H9 (cell line): ENCODE measurements around the gene ANXA9. TPM values are rescaled to one million over a fixed set of nuclear protein-coding genes. Genes with fewer than 3 reads are reported as not detected.
A peak's percentile ranks its signal among the peaks of the same experiment; 100 is the strongest.

ENCODE experiments used
- DNase-seq: peaks from one replicate; pipeline ENCODE4 v3.0.0-alpha.2; 2017
- H2AFZ ChIP-seq: one replicate; pipeline ENCODE4 v1.6.1; 2013; ENCODE audit warnings: mild to moderate bottlenecking, low read length, control low read depth, moderate library complexity
- H2AK5ac ChIP-seq: 2 replicates; pipeline ENCODE4 v1.6.1; 2013; ENCODE audit warnings: low read length, control low read depth, mixed read lengths; ENCODE audit not compliant: insufficient read length
- H2BK120ac ChIP-seq: one replicate; pipeline ENCODE4 v1.6.1; 2013; ENCODE audit warnings: low read depth, mild to moderate bottlenecking, low read length, control low read depth, inconsistent platforms; ENCODE audit not compliant: poor library complexity, severe bottlenecking
- H2BK12ac ChIP-seq: 2 replicates; pipeline ENCODE4 v1.6.1; 2013; ENCODE audit warnings: low read length, control low read depth, mixed read lengths, low read depth; ENCODE audit not compliant: insufficient read length
- H2BK15ac ChIP-seq: 2 replicates; pipeline ENCODE4 v1.6.1; 2013; ENCODE audit warnings: low read depth, low read length, control low read depth
- H2BK20ac ChIP-seq: one replicate; pipeline ENCODE4 v1.6.1; 2013; ENCODE audit warnings: low read depth, mild to moderate bottlenecking, low read length, control low read depth, inconsistent platforms; ENCODE audit not compliant: poor library complexity, severe bottlenecking
- H2BK5ac ChIP-seq: 2 replicates; pipeline ENCODE4 v1.6.1; 2013; ENCODE audit warnings: low read length, control low read depth, mixed read lengths; ENCODE audit not compliant: insufficient read length
- H3K14ac ChIP-seq: 2 replicates; pipeline ENCODE4 v1.6.1; 2013; ENCODE audit warnings: low read length, control low read depth; ENCODE audit not compliant: insufficient read depth
- H3K18ac ChIP-seq: 2 replicates; pipeline ENCODE4 v1.6.1; 2013; ENCODE audit warnings: low read depth, mild to moderate bottlenecking, mixed read lengths, low read length, control low read depth; ENCODE audit not compliant: insufficient read length
- H3K23ac ChIP-seq: 2 replicates; pipeline ENCODE4 v1.6.1; 2013; ENCODE audit warnings: low read length, control low read depth, mixed read lengths, low read depth; ENCODE audit not compliant: insufficient read length
- H3K23me2 ChIP-seq: 2 replicates; pipeline ENCODE4 v1.6.1; 2013; ENCODE audit warnings: low read depth, mild to moderate bottlenecking, mixed read lengths, low read length, control low read depth; ENCODE audit not compliant: insufficient read length, poor library complexity, severe bottlenecking
- H3K27ac ChIP-seq: 2 replicates; pipeline ENCODE4 v1.5.1; 2013; ENCODE audit warnings: low read length, control low read depth, mixed read lengths, low read depth; ENCODE audit not compliant: insufficient read length
- H3K27me3 ChIP-seq: 2 replicates; pipeline ENCODE4 v1.6.1; 2013; ENCODE audit warnings: low read length, control low read depth, inconsistent platforms; ENCODE audit not compliant: insufficient read depth
- H3K4ac ChIP-seq: 2 replicates; pipeline ENCODE4 v1.6.1; 2013; ENCODE audit warnings: low read depth, mild to moderate bottlenecking, control low read depth, inconsistent platforms, low read length, moderate library complexity
- H3K4me1 ChIP-seq: 2 replicates; pipeline ENCODE4 v1.6.1; 2013; ENCODE audit warnings: low read length, control low read depth, inconsistent platforms; ENCODE audit not compliant: insufficient read depth
- H3K4me2 ChIP-seq: 2 replicates; pipeline ENCODE4 v1.6.1; 2013; ENCODE audit warnings: low read length, control low read depth, mixed read lengths; ENCODE audit not compliant: insufficient read length, insufficient read depth
- H3K56ac ChIP-seq: 2 replicates; pipeline ENCODE4 v1.6.1; 2013; ENCODE audit warnings: low read depth, mild to moderate bottlenecking, mixed read lengths, low read length, control low read depth; ENCODE audit not compliant: insufficient read length
- H3K79me1 ChIP-seq: 2 replicates; pipeline ENCODE4 v1.6.1; 2013; ENCODE audit warnings: low read depth, mild to moderate bottlenecking, moderate library complexity, low read length, control low read depth, inconsistent platforms; ENCODE audit not compliant: insufficient read depth, poor library complexity, severe bottlenecking
- H3K79me2 ChIP-seq: 2 replicates; pipeline ENCODE4 v1.6.1; 2013; ENCODE audit warnings: low read length, control low read depth, inconsistent platforms; ENCODE audit not compliant: insufficient read depth
- H3K9ac ChIP-seq: 2 replicates; pipeline ENCODE4 v1.6.1; 2013; ENCODE audit warnings: low read length, control low read depth, mixed read lengths; ENCODE audit not compliant: insufficient read length; ENCODE audit errors: extremely low read depth
- H3K9me3 ChIP-seq: one replicate; pipeline ENCODE4 v1.6.1; 2013; ENCODE audit warnings: low read depth, low read length, inconsistent platforms; ENCODE audit not compliant: control insufficient read depth
- H3T11ph ChIP-seq: one replicate; pipeline ENCODE4 v1.6.1; 2013; ENCODE audit warnings: mild to moderate bottlenecking, low read length, control low read depth, inconsistent platforms
- H4K20me1 ChIP-seq: one replicate; pipeline ENCODE4 v1.6.1; 2013; ENCODE audit not compliant: control insufficient read depth, insufficient read length, insufficient read depth
- H4K5ac ChIP-seq: 2 replicates; pipeline ENCODE4 v1.6.1; 2013; ENCODE audit warnings: low read depth, mild to moderate bottlenecking, mixed read lengths, low read length, control low read depth; ENCODE audit not compliant: insufficient read length
- H4K8ac ChIP-seq: replicated peaks from 2 replicates; pipeline ENCODE4 v1.6.1; 2013; ENCODE audit warnings: low read length, control low read depth, mixed read lengths, low read depth; ENCODE audit not compliant: insufficient read length
- H4K91ac ChIP-seq: 2 replicates; pipeline ENCODE4 v1.6.1; 2013; ENCODE audit warnings: low read depth, mild to moderate bottlenecking, moderate library complexity, mixed read lengths, low read length, control low read depth; ENCODE audit not compliant: insufficient read length
- H3K27ac Mint-ChIP-seq, 3 experiments: 2 replicates in 2 of 3; 3 replicates in 1 of 3; pipeline ENCODE4 v1.8.0; 2020 to 2021; ENCODE audit warnings: mixed read lengths in 3 of 3, mild to moderate bottlenecking in 1 of 3, moderate library complexity in 1 of 3
- H3K27me3 Mint-ChIP-seq: 2 replicates; pipeline ENCODE4 v1.8.0; 2021; ENCODE audit warnings: low read depth, mild to moderate bottlenecking, moderate library complexity, mixed read lengths
- H3K36me3 Mint-ChIP-seq, 3 experiments: 2 replicates in 2 of 3; 3 replicates in 1 of 3; pipeline ENCODE4 v1.8.0; 2020 to 2021; ENCODE audit warnings: low read depth in 3 of 3, mixed read lengths in 3 of 3; ENCODE audit not compliant: insufficient read depth in 1 of 3
- H3K4me1 Mint-ChIP-seq, 2 experiments: 2 replicates each; pipeline ENCODE4 v1.8.0; 2020; ENCODE audit warnings: mixed read lengths in 2 of 2
- H3K4me3 Mint-ChIP-seq, 2 experiments: 2 replicates in 1 of 2; 3 replicates in 1 of 2; pipeline ENCODE4 v1.8.0; 2020 to 2021; ENCODE audit warnings: mild to moderate bottlenecking in 2 of 2, mixed read lengths in 2 of 2, moderate library complexity in 1 of 2
- H3K9me3 Mint-ChIP-seq, 2 experiments: 2 replicates in 1 of 2; 3 replicates in 1 of 2; pipeline ENCODE4 v1.8.0; 2020; ENCODE audit warnings: mild to moderate bottlenecking in 2 of 2, mixed read lengths in 2 of 2, moderate library complexity in 1 of 2
- WGBS: extraction: QIAGEN DNeasy Blood & Tissue Kit; methylation state at CpG from one replicate; pipeline ENCODE4 v1.1.7; 2013; ENCODE audit warnings: missing lambda C conversion rate, low lambda C conversion rate, mixed read lengths; ENCODE audit not compliant: insufficient read length; ENCODE audit errors: extremely low coverage; 5-methylcytosine and 5-hydroxymethylcytosine counted together
- total RNA-seq: library from RNA; stranded (reverse); gene quantifications from 2 replicates; pipeline ENCODE4 v1.2.1, GENCODE V29; 2021
- TF ChIP-seq, protein P1 (sequence below): fragments of 200-600 bp; sonication (generic); conservative IDR thresholded peaks from 3 replicates; pipeline ENCODE4 v1.8.0; 2021; ENCODE audit warnings: antibody characterized with exemption, mild to moderate bottlenecking

The ANXA9 gene
- total RNA-seq, 1 experiment from 2014 or later: 0.92 TPM

DNA sequence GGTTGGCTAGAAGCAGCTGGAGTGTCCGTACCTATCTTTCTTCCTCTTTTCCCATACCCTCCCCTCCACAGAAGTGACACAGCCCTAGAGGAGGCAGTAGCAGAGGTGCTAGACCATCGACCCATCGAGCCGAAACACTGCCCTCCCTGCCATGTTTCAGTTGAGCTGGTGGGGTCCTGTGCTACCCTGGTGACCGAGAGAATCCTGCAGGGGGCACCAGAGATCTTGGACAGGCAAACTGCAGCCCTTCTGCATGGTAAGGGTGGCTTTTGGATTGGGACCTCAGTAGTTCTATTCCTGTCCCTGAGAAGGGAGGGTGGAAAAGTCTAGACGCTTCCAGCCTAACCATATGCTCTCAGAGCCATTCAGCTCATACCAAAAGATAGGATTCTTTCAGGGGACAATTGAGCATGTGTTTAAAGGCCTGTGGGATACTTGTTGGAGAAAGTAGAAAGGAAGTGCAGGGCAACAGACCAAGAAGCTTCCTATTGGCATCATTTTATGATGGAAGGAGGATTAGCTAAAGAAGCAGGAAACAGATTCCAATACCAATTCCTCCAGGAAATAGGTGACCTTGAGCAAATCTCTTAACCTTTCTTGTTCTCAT is 42.6 kb downstream of the ANXA9 start:
- WGBS: no CpG with 5 or more reads among the region's 6 CpGs
- no peak overlapping the region for H3K23ac ChIP-seq
- no peak overlapping the region for H3K27ac ChIP-seq

More for the DNA sequence above, 42.6 kb downstream of the ANXA9 start:
- H4K8ac ChIP-seq: peak overlapping the region; percentile 77
- Mint-ChIP-seq H3K4me1 (peaks cover 0 to 5% of the 10 kb centered on the region in 2 experiments; a peak in 2 of 4 replicates), H3K4me3 (peak overlapping the region in 1 of 2 experiments; percentile 54; a peak in 1 of 5 replicates), H3K36me3 (peaks cover 16 to 39% (median 39%) of the 10 kb centered on the region in 3 experiments; a peak in 6 of 7 replicates), H3K9me3 (no peaks in the 10 kb centered on the region), H3K27ac (peak overlapping the region in 1 of 3 experiments; percentile 63; a peak in 2 of 7 replicates), H3K27me3 (no peaks in the 10 kb centered on the region)
- no peak overlapping the region for H2BK5ac ChIP-seq
- no peaks in the 10 kb centered on the region for H3K9me3 ChIP-seq
- no peaks in the 10 kb centered on the region for H4K20me1 ChIP-seq
- peak overlapping the region; percentile 86 for H3K56ac ChIP-seq
- H3K4me2 ChIP-seq: no peak overlapping the region
- no peak overlapping the region for H3T11ph ChIP-seq
- H3K4ac ChIP-seq: no peak overlapping the region
- TF ChIP-seq, protein P1, sequence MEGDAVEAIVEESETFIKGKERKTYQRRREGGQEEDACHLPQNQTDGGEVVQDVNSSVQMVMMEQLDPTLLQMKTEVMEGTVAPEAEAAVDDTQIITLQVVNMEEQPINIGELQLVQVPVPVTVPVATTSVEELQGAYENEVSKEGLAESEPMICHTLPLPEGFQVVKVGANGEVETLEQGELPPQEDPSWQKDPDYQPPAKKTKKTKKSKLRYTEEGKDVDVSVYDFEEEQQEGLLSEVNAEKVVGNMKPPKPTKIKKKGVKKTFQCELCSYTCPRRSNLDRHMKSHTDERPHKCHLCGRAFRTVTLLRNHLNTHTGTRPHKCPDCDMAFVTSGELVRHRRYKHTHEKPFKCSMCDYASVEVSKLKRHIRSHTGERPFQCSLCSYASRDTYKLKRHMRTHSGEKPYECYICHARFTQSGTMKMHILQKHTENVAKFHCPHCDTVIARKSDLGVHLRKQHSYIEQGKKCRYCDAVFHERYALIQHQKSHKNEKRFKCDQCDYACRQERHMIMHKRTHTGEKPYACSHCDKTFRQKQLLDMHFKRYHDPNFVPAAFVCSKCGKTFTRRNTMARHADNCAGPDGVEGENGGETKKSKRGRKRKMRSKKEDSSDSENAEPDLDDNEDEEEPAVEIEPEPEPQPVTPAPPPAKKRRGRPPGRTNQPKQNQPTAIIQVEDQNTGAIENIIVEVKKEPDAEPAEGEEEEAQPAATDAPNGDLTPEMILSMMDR: peak; percentile 88
- H3K9ac ChIP-seq: no peak overlapping the region
- no peaks in the 10 kb centered on the region for H3K79me2 ChIP-seq
- H2AK5ac ChIP-seq: no peak overlapping the region
- no peak overlapping the region for H2BK12ac ChIP-seq
- no peak overlapping the region for H2AFZ ChIP-seq
- no peak overlapping the region for H2BK15ac ChIP-seq
- no peak overlapping the region for H3K18ac ChIP-seq
- DNase-seq: peak; percentile 92
- no peak overlapping the region for H3K14ac ChIP-seq
- no peak overlapping the region for H4K91ac ChIP-seq
- H3K4me1 ChIP-seq: no peaks in the 10 kb centered on the region
- H2BK120ac ChIP-seq: no peak overlapping the region
- no peak overlapping the region for H2BK20ac ChIP-seq
- H3K27me3 ChIP-seq: no peaks in the 10 kb centered on the region
- no peaks in the 10 kb centered on the region for H3K23me2 ChIP-seq
- no peaks in the 10 kb centered on the region for H3K79me1 ChIP-seq
- H4K5ac ChIP-seq: no peak overlapping the region
